ENCODE results near the gene BMPR1B.

DNA sequence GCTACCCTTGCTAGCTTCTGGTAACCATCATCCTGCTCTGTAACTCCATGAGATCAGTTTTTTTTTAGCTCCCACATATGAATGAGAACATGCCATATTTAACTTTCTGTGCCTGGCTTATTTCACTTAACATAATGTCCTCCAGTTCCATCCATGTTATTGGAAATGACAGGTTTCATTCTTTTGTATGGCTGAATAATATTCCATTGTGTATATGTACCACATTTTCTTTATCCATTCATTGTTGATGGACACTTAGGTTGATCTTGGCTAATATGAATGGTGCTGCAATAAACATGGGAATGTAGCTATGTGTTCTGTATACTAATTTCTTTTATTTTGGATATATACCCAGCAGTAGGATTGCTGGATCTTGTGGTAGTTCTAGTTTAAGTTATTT lies 204.7 kb downstream of the BMPR1B start:
- TF ChIP-seq, protein P1, sequence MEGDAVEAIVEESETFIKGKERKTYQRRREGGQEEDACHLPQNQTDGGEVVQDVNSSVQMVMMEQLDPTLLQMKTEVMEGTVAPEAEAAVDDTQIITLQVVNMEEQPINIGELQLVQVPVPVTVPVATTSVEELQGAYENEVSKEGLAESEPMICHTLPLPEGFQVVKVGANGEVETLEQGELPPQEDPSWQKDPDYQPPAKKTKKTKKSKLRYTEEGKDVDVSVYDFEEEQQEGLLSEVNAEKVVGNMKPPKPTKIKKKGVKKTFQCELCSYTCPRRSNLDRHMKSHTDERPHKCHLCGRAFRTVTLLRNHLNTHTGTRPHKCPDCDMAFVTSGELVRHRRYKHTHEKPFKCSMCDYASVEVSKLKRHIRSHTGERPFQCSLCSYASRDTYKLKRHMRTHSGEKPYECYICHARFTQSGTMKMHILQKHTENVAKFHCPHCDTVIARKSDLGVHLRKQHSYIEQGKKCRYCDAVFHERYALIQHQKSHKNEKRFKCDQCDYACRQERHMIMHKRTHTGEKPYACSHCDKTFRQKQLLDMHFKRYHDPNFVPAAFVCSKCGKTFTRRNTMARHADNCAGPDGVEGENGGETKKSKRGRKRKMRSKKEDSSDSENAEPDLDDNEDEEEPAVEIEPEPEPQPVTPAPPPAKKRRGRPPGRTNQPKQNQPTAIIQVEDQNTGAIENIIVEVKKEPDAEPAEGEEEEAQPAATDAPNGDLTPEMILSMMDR (IDR thresholded peaks at IDR 0.05), result no peak
- TF ChIP-seq EP300 (IDR thresholded peaks at IDR 0.05), result no peak

All from gastroesophageal sphincter (tissue), 3 donors.